Transverse colon (tissue), 3 donors: ENCODE data around the gene STX8.

Source experiments
- CTCF ChIP-seq, 5 experiments: fragments of 200-600 bp in 3 of 5; fragments of 450-650 bp in 2 of 5; sonication (generic) in 3 of 5; IDR thresholded peaks; 1 replicate in 2 of 5; 2 replicates in 3 of 5; pipeline ENCODE4 v1.5.1; 2016 to 2017; ENCODE audit warnings: antibody characterized with exemption in 5 of 5, inconsistent platforms in 3 of 5, mild to moderate bottlenecking in 2 of 5, moderate library complexity in 1 of 5
- EP300 ChIP-seq: sonication (generic); formaldehyde crosslinking; IDR thresholded peaks from one replicate; pipeline ENCODE4 v1.6.1; 2017; ENCODE audit warnings: antibody characterized with exemption, low read depth
- POLR2A ChIP-seq: fragments of 450-650 bp; IDR thresholded peaks from one replicate; pipeline ENCODE4 v1.6.1; 2016; ENCODE audit warnings: antibody characterized with exemption, mild to moderate bottlenecking, moderate library complexity

GRCh38 chr17:9538626-9539025, 37.0 kb downstream of the STX8 start:
- TF ChIP-seq POLR2A = no peak
- no peak for TF ChIP-seq EP300
- no peak for TF ChIP-seq CTCF (IDR thresholded peaks at IDR 0.05)
